ENCODE data around the gene NUAK2.
A peak's percentile ranks its signal among the peaks of the same experiment; 100 is the strongest.

NUAK2 gene

DNA sequence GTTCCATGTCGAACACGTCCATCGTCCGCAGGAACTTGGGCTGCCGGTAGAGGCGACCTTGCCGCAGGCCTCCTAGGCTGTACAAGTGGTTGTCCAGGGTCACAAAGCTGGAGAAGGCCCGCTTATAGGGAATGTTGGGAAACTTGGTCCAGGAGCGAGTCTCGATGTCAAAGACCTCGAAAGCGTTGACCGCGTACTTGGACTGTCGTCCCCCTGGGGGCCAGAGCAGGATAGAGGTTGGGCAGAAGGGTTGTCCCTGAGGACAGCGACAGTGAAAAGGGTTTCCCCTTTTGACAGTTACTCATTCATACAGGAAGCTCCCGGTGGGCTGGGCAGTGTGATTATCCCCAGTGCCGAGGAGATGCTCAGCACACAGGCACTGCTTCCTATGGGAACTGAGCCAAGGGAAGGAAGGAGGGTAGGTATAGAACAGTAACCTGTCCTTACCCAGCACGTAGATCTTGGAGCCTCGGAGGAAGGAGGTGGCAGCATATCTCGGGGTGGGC, 17.7 kb upstream of the NUAK2 start:
- ATAC-seq (replicated peaks) (peak; percentile 10 to 34), DNase-seq (no peak)
- H3K27ac Mint-ChIP-seq = no peak overlapping the region
- H3K4me3 Mint-ChIP-seq = no peak overlapping the region
- H3K9me3 Mint-ChIP-seq = no peaks in the 10 kb centered on the region
- H3K36me3 Mint-ChIP-seq = no peaks in the 10 kb centered on the region
- peaks cover 8 to 14% of the 10 kb centered on the region in 2 donors for H3K27me3 Mint-ChIP-seq
- peaks cover 30 to 54% of the 10 kb centered on the region in 2 donors for H3K4me1 Mint-ChIP-seq

DNA sequence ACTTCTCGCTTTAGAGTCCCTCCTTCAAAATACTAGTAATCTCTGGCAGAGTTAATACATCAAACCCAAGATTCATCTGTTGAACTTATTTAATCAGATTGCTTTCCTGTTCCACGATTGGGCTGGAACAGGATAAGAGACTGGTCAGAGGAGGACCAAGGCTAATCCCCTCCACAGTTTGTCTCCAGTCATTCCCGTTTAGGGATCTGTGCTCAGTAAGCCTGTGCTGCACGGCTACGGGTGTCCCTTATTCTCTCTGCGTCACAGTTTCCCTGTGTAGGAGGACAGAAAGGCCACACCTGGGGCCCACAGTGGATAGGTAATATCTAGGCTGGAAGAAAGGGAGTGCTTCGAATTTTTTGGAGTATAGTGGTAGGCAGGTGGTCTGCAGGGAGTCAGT, 16.5 kb upstream of the NUAK2 start:
- no peak overlapping the region for H3K27ac Mint-ChIP-seq

DNA sequence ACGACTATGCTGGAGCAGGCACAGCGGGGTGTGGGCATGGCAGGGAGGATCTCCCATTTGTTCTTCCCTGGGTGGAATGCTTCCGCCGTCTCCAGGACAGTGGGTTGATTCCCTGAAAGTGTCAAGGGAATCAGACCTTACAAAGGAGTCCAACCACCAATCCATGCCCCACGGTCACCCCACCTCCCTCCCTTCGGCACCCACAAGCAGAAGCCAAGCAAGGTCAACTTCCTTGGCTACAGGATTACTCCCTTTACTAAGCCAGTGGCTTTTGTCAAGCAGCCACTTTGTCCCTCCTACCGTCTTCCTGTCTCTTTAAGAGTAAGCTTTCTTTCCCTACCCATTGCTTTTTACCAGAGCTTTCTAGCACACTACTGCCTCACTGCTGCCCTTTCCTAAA, 15.9 kb upstream of the NUAK2 start:
- peaks cover 22 to 41% of the 10 kb centered on the region in 2 donors for H3K4me1 Mint-ChIP-seq
- DNase-seq (no peak), ATAC-seq (replicated peaks) (no peak)
- no peak overlapping the region for H3K27ac Mint-ChIP-seq
- H3K4me3 Mint-ChIP-seq = no peak overlapping the region
- H3K27me3 Mint-ChIP-seq = peaks cover 2 to 10% of the 10 kb centered on the region in 2 donors
- no peaks in the 10 kb centered on the region for H3K36me3 Mint-ChIP-seq
- H3K9me3 Mint-ChIP-seq = no peaks in the 10 kb centered on the region

More for the DNA sequence above, 16.5 kb upstream of the NUAK2 start:
- no peaks in the 10 kb centered on the region for H3K36me3 Mint-ChIP-seq
- ATAC-seq (replicated peaks) (no peak), DNase-seq (no peak)
- peaks cover 25 to 46% of the 10 kb centered on the region in 2 donors for H3K4me1 Mint-ChIP-seq
- H3K27me3 Mint-ChIP-seq = peaks cover 6 to 15% of the 10 kb centered on the region in 2 donors
- H3K4me3 Mint-ChIP-seq = no peak overlapping the region
- no peaks in the 10 kb centered on the region for H3K9me3 Mint-ChIP-seq

DNA sequence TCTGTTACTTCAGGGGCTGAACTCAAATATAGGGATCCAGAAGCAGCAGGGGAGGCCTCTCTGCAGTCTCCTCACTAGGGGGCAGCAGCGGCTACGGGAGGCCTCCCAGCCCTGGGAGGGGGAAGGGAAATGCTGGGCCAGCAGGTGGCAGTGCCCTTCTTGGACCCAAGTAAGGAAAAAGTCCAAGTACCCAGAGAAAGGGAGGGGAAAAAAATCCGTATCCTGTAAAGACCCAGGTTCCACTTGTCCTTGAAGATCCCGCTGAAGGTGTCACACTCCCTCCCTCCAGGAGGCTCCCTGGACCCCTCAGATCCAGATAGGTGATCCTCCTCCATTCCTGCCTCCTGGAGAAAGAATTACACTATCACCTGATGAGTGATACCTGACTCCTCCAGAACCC, 14.1 kb upstream of the NUAK2 start:
- ATAC-seq (replicated peaks) = peak; percentile 70 to 75
- Mint-ChIP-seq H3K9me3 (no peaks in the 10 kb centered on the region), H3K4me3 (no peak overlapping the region), H3K36me3 (no peaks in the 10 kb centered on the region), H3K27ac (no peak overlapping the region), H3K27me3 (peaks cover 0 to 8% of the 10 kb centered on the region in 2 donors), H3K4me1 (peaks cover 21 to 29% of the 10 kb centered on the region in 2 donors)
- peak; percentile 68 for DNase-seq

DNA sequence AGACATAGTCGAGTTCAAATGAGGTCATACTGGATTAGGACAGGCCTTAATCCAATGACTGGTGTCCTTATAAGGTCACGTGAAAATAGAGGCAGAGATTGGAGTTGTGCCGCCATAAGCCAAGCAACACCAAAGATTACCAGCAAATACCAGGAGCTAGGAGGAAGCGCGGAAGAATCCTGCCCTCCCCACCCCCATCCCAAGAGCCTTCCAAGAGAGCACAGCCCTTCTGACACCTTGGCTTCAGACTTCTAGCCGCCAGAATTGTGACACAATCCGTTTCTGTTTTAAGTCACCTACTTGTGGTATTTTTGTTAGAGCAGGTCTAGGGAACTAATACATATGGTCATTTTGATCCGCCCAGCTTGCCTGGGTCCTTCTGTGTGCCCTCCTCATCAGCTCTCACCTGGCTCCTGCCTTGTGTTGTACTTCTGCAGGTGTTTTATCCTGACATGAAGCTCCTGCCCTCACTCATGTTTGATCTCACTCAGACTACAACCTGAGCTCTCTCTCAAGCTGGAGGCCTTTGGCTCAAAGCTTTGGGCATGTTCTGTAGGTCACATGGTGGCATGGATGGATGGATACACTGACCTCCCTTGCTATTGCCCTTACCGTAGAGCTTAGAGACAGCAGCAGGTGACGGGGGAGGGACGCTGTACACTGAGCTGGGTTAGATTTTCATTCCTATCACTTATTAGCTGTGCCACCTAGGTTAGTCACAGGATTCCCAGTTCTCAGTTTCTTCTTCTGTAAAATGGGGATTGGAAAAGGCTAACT, 10.7 kb upstream of the NUAK2 start:
- peaks cover 0 to 4% of the 10 kb centered on the region in 2 donors for H3K4me1 Mint-ChIP-seq
- no peak overlapping the region for H3K27ac Mint-ChIP-seq
- ATAC-seq (replicated peaks) (no peak), DNase-seq (no peak)
- H3K9me3 Mint-ChIP-seq = no peaks in the 10 kb centered on the region
- H3K36me3 Mint-ChIP-seq = no peaks in the 10 kb centered on the region
- H3K27me3 Mint-ChIP-seq = peaks cover under 1 to 14% of the 10 kb centered on the region in 2 donors
- no peak overlapping the region for H3K4me3 Mint-ChIP-seq

DNA sequence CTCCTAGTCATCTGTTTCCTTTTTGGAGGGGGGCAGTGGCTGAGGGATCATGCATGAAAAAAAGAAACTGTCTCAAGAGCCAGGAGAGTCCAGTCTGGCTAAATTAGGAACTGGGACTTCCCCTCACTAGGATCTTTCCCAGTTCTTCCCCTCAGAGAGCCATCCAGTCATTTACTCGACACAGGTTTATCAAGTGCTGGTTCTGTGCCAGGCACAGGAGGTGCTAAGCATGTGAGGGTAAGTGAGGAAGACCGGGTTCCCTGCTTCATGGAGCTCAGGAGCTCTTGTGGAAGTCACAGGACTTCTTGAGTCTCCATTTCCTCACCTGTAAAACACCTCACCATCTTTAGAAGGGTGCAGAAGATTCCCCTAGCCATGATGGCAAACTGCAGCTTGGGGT, 8.6 kb upstream of the NUAK2 start:
- DNase-seq (no peak), ATAC-seq (replicated peaks) (no peak)
- peaks cover 5 to 19% of the 10 kb centered on the region in 2 donors for H3K27me3 Mint-ChIP-seq
- H3K36me3 Mint-ChIP-seq = no peaks in the 10 kb centered on the region
- H3K9me3 Mint-ChIP-seq = no peaks in the 10 kb centered on the region
- peaks cover 5 to 7% of the 10 kb centered on the region in 2 donors for H3K4me1 Mint-ChIP-seq
- H3K27ac Mint-ChIP-seq = no peak overlapping the region
- no peak overlapping the region for H3K4me3 Mint-ChIP-seq

GRCh38 chr1:205329719-205330118, 8.2 kb upstream of the NUAK2 start:
- H3K27me3 Mint-ChIP-seq = peaks cover 5 to 19% of the 10 kb centered on the region in 2 donors
- H3K36me3 Mint-ChIP-seq = no peaks in the 10 kb centered on the region
- no peak for DNase-seq
- peaks cover 9 to 11% of the 10 kb centered on the region in 2 donors for H3K4me1 Mint-ChIP-seq
- H3K4me3 Mint-ChIP-seq = no peak overlapping the region
- no peaks in the 10 kb centered on the region for H3K9me3 Mint-ChIP-seq
- no peak for ATAC-seq (replicated peaks)
- no peak overlapping the region for H3K27ac Mint-ChIP-seq

DNA sequence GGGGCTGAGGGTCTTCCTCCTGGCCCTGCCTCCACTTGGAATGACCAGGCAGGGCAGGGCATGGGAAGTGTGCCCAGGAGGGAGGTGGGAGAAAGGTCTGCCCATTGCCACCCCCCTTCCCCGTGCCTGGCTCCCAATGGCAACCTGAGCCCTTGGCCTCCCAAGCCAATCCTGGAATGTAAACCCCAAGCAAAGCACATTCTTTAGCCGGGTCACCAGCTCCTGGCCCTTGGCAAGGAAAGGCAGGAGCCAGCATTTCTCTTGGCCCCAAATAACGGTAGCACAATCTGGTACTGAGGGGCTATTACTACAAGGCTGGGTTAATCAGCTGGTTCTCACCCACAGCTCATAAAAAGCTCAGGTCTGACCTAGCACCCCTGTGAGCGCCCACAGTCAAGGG, 6.9 kb upstream of the NUAK2 start:
- peaks cover 15 to 18% of the 10 kb centered on the region in 2 donors for H3K4me1 Mint-ChIP-seq
- H3K27ac Mint-ChIP-seq = no peak overlapping the region
- DNase-seq (no peak), ATAC-seq (replicated peaks) (no peak)
- H3K9me3 Mint-ChIP-seq = no peaks in the 10 kb centered on the region
- H3K27me3 Mint-ChIP-seq = peaks cover 5 to 17% of the 10 kb centered on the region in 2 donors
- no peak overlapping the region for H3K4me3 Mint-ChIP-seq
- no peaks in the 10 kb centered on the region for H3K36me3 Mint-ChIP-seq

- no peaks in the 10 kb centered on the region for H3K36me3 Mint-ChIP-seq
- peaks cover 5 to 14% of the 10 kb centered on the region in 2 donors for H3K27me3 Mint-ChIP-seq
- no peak for DNase-seq
These were observed 5.4 kb upstream of the NUAK2 start for GRCh38 chr1:205326812-205327466.

GRCh38 chr1:205325334-205325884, 3.9 kb upstream of the NUAK2 start:
- DNase-seq = peak; percentile 47
- Mint-ChIP-seq H3K36me3 (peaks cover 0 to 1% of the 10 kb centered on the region in 2 donors), H3K4me1 (peaks cover 15 to 32% of the 10 kb centered on the region in 2 donors), H3K27me3 (peaks cover 5 to 8% of the 10 kb centered on the region in 2 donors), H3K9me3 (no peaks in the 10 kb centered on the region), H3K27ac (no peak overlapping the region), H3K4me3 (no peak overlapping the region)
- ATAC-seq (replicated peaks) = peak; percentile 13 to 20

More at GRCh38 chr1:205326812-205327466, 5.4 kb upstream of the NUAK2 start:
- Mint-ChIP-seq H3K4me1 (peaks cover 18 to 25% of the 10 kb centered on the region in 2 donors), H3K4me3 (no peak overlapping the region), H3K27ac (no peak overlapping the region), H3K9me3 (no peaks in the 10 kb centered on the region)
- no peak for ATAC-seq (replicated peaks)

- peaks cover 19 to 39% of the 10 kb centered on the region in 2 donors for H3K4me1 Mint-ChIP-seq
These were observed 3.2 kb upstream of the NUAK2 start for GRCh38 chr1:205324781-205325180.

GRCh38 chr1:205323794-205324193, 2.2 kb upstream of the NUAK2 start:
- ATAC-seq (replicated peaks) (no peak), DNase-seq (no peak)
- Mint-ChIP-seq H3K9me3 (no peaks in the 10 kb centered on the region), H3K4me3 (no peak overlapping the region), H3K27ac (no peak overlapping the region), H3K36me3 (peaks cover 2 to 7% of the 10 kb centered on the region in 2 donors), H3K4me1 (peaks cover 27 to 48% of the 10 kb centered on the region in 2 donors), H3K27me3 (peaks cover 5 to 6% of the 10 kb centered on the region in 2 donors)

More at GRCh38 chr1:205324781-205325180, 3.2 kb upstream of the NUAK2 start:
- no peaks in the 10 kb centered on the region for H3K9me3 Mint-ChIP-seq
- ATAC-seq (replicated peaks) (no peak), DNase-seq (no peak)
- peaks cover under 1 to 1% of the 10 kb centered on the region in 2 donors for H3K36me3 Mint-ChIP-seq
- no peak overlapping the region for H3K4me3 Mint-ChIP-seq
- peaks cover 5 to 6% of the 10 kb centered on the region in 2 donors for H3K27me3 Mint-ChIP-seq
- H3K27ac Mint-ChIP-seq = no peak overlapping the region

- ATAC-seq (replicated peaks) (no peak), DNase-seq (no peak)
- Mint-ChIP-seq H3K9me3 (no peaks in the 10 kb centered on the region), H3K27me3 (peaks cover 2% of the 10 kb centered on the region in 2 donors), H3K4me1 (peaks cover 45 to 67% of the 10 kb centered on the region in 2 donors), H3K4me3 (peak overlapping the region; percentile 95 to 96), H3K27ac (peak overlapping the region; percentile 91), H3K36me3 (peaks cover 6 to 15% of the 10 kb centered on the region in 2 donors)
These were observed 376 bp upstream of the NUAK2 start for GRCh38 chr1:205321959-205322283.
